Activated CD8-positive, alpha-beta memory T cell treated with anti-CD3 and anti-CD28 coated beads, Interleukin-2, amount 50 U/mL, for 1 hour (primary cell): ENCODE results near the gene MFAP4.

Experiments
- DNase-seq: peaks from one replicate; pipeline ENCODE4 v3.0.0-alpha.2; 2020; ENCODE audit errors: extremely low read depth

MFAP4 gene

DNA sequence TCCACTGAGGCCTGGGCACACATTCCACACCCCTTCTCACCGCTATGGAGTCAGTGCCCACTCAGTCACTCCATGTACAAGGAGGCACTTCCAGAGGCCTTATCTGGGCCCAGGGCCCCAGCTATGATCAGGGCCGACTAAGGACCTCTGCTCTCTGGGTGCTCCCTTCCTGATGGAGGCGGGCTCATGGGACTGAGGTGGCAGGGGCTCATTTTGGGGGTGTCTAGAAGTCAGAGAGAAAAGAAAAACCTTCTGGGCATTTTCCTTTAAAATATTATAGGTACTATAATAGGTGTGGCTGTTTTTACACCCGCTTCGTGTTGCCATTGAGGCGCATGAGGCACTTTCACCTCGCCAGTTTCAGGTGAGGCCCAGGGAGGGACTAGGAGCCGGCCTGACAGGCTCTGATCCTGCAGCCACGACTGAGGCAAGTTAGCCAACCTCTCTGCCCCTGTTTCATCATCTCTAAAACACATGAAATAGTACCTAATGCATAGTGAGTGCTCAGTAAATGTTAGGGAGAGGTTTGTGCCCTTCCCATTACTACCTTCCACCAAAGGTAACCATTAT lies 38.8 kb downstream of the MFAP4 start:
- DNase-seq: no peak

GRCh38 chr17:19347323-19348080 lies 39.5 kb downstream of the MFAP4 start:
- DNase-seq: no peak

DNA sequence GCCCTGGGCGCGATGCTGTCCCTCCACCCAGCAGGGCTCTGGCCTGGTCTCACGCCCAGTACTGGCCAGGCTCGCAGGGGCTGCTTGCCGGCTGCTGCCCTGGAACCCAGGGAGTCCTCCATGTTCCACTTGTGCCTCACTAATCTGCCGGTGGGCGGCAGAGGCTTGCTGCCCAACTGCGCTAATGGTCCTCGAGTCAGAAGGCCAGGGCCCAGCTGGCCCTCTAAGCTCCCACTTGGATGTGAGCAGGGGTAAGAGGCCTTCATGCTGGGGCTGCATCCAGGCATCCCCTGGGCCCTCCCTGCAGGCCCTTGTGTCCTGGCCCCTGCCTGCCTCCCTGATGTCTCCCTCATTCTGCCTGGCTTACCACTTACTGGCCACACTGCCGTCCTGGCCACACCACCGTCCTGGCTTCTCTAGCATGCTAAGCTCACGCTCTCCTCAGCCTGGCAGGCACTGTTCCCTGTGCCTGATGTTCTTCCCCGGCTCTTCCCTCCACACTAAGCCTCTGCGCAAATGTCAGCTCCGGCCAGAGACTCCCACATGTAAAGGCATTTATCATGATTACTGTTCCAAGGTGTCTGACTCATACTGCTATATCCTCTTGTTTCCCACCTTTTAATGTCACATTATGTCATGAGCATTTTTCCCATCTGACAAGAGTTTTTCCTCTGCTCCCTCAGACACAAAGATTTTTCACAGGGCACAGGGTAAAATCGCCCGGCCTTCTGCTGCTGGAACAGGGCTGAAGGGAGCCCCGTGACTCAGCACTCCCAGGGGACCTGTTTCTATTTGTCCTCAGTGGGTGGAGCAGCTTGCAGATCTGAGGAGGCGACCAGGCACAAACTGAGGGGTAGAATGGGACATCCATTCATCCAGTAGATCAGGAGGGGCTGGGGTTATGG lies 40.4 kb downstream of the MFAP4 start:
- no peak for DNase-seq

DNA sequence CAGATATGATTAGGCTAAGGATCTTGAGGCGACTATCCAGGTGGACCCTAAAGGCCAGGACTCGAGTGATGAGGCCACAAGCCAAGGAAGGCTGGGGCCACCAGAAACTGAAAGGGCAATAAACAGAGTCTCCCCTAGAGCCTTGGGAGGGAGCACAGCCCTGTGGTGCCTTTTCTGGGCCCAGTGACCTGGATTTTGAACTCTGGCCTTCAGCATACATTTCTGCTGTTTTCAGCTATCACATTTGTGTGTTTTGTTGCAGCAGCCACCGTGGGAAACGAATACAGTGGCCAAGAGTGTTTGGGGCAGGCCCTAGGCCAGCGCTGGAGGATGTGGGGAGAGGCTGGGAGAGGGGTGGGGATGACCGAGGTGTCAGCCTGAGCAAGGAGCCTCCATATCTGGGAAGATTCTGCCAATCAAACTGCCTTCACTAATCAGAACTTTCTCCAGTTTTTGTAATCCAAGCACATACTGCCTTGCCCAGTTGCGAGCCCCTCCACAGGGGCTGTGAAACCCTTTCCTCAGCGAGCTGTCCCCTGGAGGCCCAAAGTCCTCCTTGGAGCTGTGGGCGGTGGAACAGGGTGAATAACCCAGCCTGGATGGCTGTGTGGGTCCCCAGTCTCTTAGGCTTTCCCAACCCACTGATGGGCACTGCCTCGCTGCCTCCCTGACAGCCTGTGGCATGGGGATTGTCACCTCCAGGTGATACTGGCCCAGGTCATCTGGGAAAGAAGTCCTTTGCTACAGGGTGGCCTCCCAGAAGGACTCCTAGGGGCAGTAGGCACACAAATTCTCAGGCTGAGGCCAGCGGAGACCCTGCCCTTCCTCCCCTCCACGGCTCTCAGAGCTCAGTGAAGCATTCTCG lies 41.3 kb downstream of the MFAP4 start:
- DNase-seq: no peak

- no peak for DNase-seq
These were observed 41.9 kb downstream of the MFAP4 start for GRCh38 chr17:19345067-19345460.

GRCh38 chr17:19344311-19345066 lies 42.5 kb downstream of the MFAP4 start:
- DNase-seq: no peak

DNA sequence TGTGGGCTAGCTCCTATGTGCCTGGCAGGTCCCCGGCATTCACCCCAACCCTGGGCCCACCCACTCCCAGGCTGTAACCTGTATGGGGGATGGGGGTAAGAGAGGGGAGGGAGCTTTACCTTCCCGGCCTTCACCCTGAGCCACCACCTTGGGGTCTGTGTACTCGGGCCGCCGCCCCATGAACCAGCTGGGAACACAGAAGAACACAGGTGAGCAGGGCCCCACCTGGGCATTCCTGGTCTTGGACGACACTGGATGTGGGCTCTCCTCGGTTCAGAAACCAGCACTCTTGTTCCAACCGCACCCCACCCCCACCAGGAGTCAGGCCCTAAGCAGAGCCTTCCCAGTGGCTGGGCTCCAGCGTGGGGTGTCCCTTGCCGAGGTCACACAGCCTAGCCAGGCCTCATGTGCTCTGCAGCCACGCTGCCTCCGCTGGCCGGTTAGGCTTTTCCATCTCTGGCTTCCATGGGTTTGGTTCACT lies 43.3 kb downstream of the MFAP4 start:
- DNase-seq: no peak

DNA sequence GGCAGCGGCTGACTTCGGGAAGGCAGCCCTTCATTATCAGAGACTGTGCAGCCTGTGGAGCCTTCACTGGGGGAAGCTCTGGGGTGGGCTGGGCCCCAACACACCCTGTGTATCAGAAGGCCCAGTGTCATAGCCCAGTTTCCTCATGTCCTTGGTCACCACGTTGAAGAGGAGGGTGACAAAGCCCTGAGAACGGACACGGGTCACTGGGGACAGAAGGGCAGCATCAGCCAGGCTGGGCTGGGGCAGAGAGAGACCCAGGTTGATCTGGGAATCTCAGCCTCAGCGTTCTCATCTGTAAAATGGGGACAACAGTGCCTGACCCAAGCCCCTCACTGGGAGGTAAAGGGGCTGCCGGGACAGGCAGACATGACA lies 43.7 kb downstream of the MFAP4 start:
- no peak for DNase-seq

- DNase-seq: no peak
These were observed 44.3 kb downstream of the MFAP4 start for GRCh38 chr17:19342611-19343255.

GRCh38 chr17:19341641-19342610 lies 45.1 kb downstream of the MFAP4 start:
- DNase-seq: no peak

DNA sequence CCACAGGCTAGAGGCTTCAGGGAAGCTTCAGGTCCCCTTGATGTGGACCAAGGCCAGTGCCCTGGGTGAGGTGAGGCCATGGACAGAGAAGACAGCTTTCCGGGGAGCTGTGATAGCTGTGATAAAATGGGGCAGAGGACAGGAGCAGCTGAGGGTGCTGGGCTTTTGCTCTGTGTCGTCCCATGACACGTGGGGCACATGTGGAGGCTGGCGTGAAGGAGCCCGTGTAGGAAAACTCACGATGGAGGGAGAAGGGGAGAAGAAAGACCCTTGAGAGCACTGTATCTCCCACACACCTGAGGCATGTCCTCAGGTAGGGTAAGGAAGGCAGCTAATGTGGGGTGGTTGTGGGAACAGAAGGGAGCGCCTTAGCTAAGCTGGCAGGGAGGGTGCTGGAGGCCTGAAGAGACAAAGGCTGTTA lies 45.8 kb downstream of the MFAP4 start:
- DNase-seq: no peak

- DNase-seq: no peak
These were observed 47.6 kb downstream of the MFAP4 start for GRCh38 chr17:19339341-19339815.

GRCh38 chr17:19338031-19338990 lies 48.7 kb downstream of the MFAP4 start:
- DNase-seq: no peak

GRCh38 chr17:19337712-19338023 lies 49.3 kb downstream of the MFAP4 start:
- DNase-seq: no peak

- DNase-seq: no peak
These were observed 49.9 kb downstream of the MFAP4 start for GRCh38 chr17:19336938-19337711.

DNA sequence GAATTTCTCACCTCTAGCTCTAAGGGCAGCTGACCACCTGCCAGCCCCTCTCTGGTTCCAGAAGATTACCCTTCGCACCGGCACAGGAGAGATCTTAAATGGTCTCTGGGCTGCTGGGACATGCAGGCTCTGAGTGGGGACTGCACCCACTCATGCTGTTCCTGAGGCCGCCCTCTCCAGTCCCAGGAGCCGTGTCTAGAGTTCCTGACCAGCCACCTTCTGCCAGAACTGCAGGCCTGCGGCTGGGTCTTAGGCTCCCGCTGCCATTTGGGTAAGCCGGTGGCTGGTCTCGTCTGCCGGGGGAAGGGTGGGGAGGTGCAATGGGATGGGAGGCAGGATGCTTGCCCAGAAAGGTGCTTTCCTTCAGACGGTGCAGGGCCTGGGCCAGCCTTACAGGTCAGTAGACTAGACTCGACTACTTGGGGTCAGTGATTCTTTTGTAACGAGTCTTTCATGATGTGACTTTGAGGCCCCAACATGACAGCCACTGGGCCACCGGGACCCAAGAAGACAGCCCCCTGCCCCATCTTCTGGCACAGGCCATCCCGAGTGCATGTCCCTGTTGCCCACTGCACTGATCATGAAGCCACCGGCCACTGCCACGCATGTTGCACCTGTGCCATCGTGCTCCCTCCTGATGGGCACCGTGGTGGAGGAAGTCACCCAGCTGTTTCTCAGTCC lies 50.9 kb downstream of the MFAP4 start:
- no peak for DNase-seq

DNA sequence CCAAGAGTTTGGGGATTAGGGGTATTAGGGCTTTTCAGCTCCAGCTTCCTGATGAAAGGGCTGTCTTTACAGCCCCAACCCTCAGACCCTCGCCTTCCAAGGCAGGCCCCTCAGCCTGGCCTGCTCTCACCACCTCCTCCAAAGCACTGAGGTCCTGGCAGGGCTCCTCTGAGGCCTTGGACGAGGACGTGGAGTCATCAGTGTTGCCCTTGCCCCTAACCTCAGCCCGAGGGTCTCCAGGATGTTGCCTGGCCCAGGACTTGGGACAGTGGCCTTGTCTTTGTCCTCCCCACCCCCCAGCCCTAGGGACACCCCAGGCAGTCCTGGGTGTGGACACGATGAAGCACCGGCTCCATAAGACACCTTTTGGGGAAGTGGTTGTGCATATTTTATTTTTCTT lies 52.7 kb downstream of the MFAP4 start:
- no peak for DNase-seq
